GM21526 (cell line): Measurements from ENCODE around the gene FHIP1B.

Experiments used
- ATAC-seq: cut with Tn5 transposase; IDR thresholded peaks from one replicate; pipeline ENCODE4 v1.9.1; 2021; ENCODE audit warnings: moderate library complexity; ENCODE audit not compliant: unreplicated experiment, low FRiP score

Gene FHIP1B

GRCh38 chr11:6240781-6241180, 6.3 kb upstream of the FHIP1B start:
- no peak for ATAC-seq

GRCh38 chr11:6240139-6240538, 5.7 kb upstream of the FHIP1B start:
- ATAC-seq = no peak

- no peak for ATAC-seq
Observed at GRCh38 chr11:6238902-6239301, 4.5 kb upstream of the FHIP1B start, which contains the start of gene CNGA4. Gene CNGA4 (plus strand): TSS chr11:6239089. CDS start chr11:6239207, 118 bp downstream.

GRCh38 chr11:6237761-6238302, 3.4 kb upstream of the FHIP1B start:
- no peak for ATAC-seq

- no peak for ATAC-seq
Observed at GRCh38 chr11:6237266-6237665, 2.8 kb upstream of the FHIP1B start.

- ATAC-seq = no peak
Observed at GRCh38 chr11:6233984-6234386, 451 bp downstream of the FHIP1B start.

- no peak for ATAC-seq
Observed at GRCh38 chr11:6232899-6233298, 1.5 kb downstream of the FHIP1B start.

- no peak for ATAC-seq
Observed at GRCh38 chr11:6229911-6230310, 4.5 kb downstream of the FHIP1B start.

- ATAC-seq = no peak
Observed at GRCh38 chr11:6228520-6228919, 5.9 kb downstream of the FHIP1B start.

GRCh38 chr11:6225896-6226295, 8.5 kb downstream of the FHIP1B start:
- no peak for ATAC-seq

- no peak for ATAC-seq
Observed at GRCh38 chr11:6225024-6225423, 9.4 kb downstream of the FHIP1B start.

- no peak for ATAC-seq
Observed at GRCh38 chr11:6224421-6224820, 10.0 kb downstream of the FHIP1B start.

GRCh38 chr11:6223854-6224253, 10.6 kb downstream of the FHIP1B start:
- ATAC-seq = no peak

GRCh38 chr11:6219359-6219758, 15.1 kb downstream of the FHIP1B start:
- no peak for ATAC-seq

GRCh38 chr11:6217722-6218121, 16.7 kb downstream of the FHIP1B start:
- no peak for ATAC-seq

GRCh38 chr11:6216501-6216900, 17.9 kb downstream of the FHIP1B start:
- no peak for ATAC-seq

GRCh38 chr11:6214530-6214929, 19.9 kb downstream of the FHIP1B start:
- no peak for ATAC-seq

- no peak for ATAC-seq
Observed at GRCh38 chr11:6210274-6210955, 24.0 kb downstream of the FHIP1B start.

- no peak for ATAC-seq
Observed at GRCh38 chr11:6209801-6210200, 24.6 kb downstream of the FHIP1B start.

GRCh38 chr11:6206456-6207180, 27.8 kb downstream of the FHIP1B start:
- no peak for ATAC-seq

- ATAC-seq = no peak
Observed at GRCh38 chr11:6205366-6205765, 29.1 kb downstream of the FHIP1B start, which contains the start of gene C11orf42. Gene C11orf42 (plus strand): TSS chr11:6205557. CDS start chr11:6205616, 59 bp downstream.

- no peak for ATAC-seq
Observed at GRCh38 chr11:6204706-6205105, 29.7 kb downstream of the FHIP1B start.
